AG04449 (cell line): Measurements from ENCODE around the gene MAL.

Experiments
- CTCF ChIA-PET: fragments of 350-600 bp; formaldehyde crosslinking; extraction: SDS; loops from one replicate; lab custom pipeline; 2021; ENCODE audit warnings: antibody characterized with exemption; lab: Yijun Ruan, JAX
- POLR2A ChIA-PET: fragments of 400-600, 350-600 bp; formaldehyde crosslinking; extraction: SDS; loops from one replicate; lab custom pipeline; 2020; ENCODE audit warnings: antibody characterized with exemption, inconsistent platforms; lab: Yijun Ruan, JAX
- DNase-seq: peaks from one replicate; pipeline ENCODE4 v3.0.0-alpha.2; 2010; ENCODE audit warnings: low read depth, low spot score
- H3K4me3 ChIP-seq: 2 replicates; pipeline ENCODE4 v1.5.1; 2011; ENCODE audit warnings: low read depth, mild to moderate bottlenecking, control low read depth, low read length
- CTCF ChIP-seq: IDR thresholded peaks from one replicate; pipeline ENCODE4 v1.5.1; 2011; ENCODE audit warnings: mild to moderate bottlenecking, moderate library complexity, low read length, control low read depth, inconsistent platforms; ENCODE audit not compliant: insufficient read depth; ENCODE audit errors: missing control alignments

The MAL gene

GRCh38 chr2:95026471-95027368 lies 1.2 kb downstream of the MAL start:
- TF ChIP-seq CTCF, result no peak
- ChIA-PET POLR2A (no interaction called here), CTCF (no interaction called here)
- no peak for DNase-seq
- no peak overlapping the region for H3K4me3 ChIP-seq

GRCh38 chr2:95027369-95027720 lies 1.8 kb downstream of the MAL start:
- no peak for DNase-seq
- no peak for TF ChIP-seq CTCF
- no peak overlapping the region for H3K4me3 ChIP-seq
- CTCF ChIA-PET, result no interaction called here
- POLR2A ChIA-PET, result no interaction called here

- CTCF ChIA-PET, result no interaction called here
- TF ChIP-seq CTCF, result no peak
- POLR2A ChIA-PET, result no interaction called here
- no peak overlapping the region for H3K4me3 ChIP-seq
- DNase-seq, result no peak
These were observed 4.4 kb downstream of the MAL start for GRCh38 chr2:95029898-95030341.

GRCh38 chr2:95030496-95030895 lies 5.0 kb downstream of the MAL start:
- TF ChIP-seq CTCF, result no peak
- ChIA-PET POLR2A (no interaction called here), CTCF (no interaction called here)
- no peak overlapping the region for H3K4me3 ChIP-seq
- no peak for DNase-seq

- H3K4me3 ChIP-seq, result no peak overlapping the region
- ChIA-PET CTCF (interaction anchor here (0.5 kb wide), 1 partner anchor 10 kb away, joined by 3 read pairs; no protein-coding TSS in a partner anchor), POLR2A (no interaction called here)
- DNase-seq, result no peak
- no peak for TF ChIP-seq CTCF
These were observed 5.7 kb downstream of the MAL start for GRCh38 chr2:95031076-95031725.

GRCh38 chr2:95031726-95032116 lies 6.2 kb downstream of the MAL start:
- no peak for DNase-seq
- CTCF ChIA-PET, result interaction anchor here (1.1 kb wide), 1 partner anchor 10 kb away, joined by 3 read pairs; no protein-coding TSS in a partner anchor
- TF ChIP-seq CTCF, result no peak
- H3K4me3 ChIP-seq, result no peak overlapping the region
- POLR2A ChIA-PET, result no interaction called here
